Posterior cingulate gyrus (tissue), 11 donors: ENCODE results near the gene DBP.
"Not testable (repeated sequence)": the region's sequence is repeated elsewhere in the genome, so short reads cannot be mapped to it uniquely, and the experiment has no call there.

Experiments
- DNase-seq, 10 donors: peaks; one replicate each; pipeline versions ENCODE4 v3.0.0 to v3.0.0-alpha.2; 2020 to 2021; ENCODE audit warnings: mixed read lengths in 3 of 10
- intact Hi-C: fragments of 100-400 bp; cut with DNase I; formaldehyde crosslinking; loops from one replicate; pipeline ENCODE4 v1.15.1; 2023

The DBP gene, protein sequence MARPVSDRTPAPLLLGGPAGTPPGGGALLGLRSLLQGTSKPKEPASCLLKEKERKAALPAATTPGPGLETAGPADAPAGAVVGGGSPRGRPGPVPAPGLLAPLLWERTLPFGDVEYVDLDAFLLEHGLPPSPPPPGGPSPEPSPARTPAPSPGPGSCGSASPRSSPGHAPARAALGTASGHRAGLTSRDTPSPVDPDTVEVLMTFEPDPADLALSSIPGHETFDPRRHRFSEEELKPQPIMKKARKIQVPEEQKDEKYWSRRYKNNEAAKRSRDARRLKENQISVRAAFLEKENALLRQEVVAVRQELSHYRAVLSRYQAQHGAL

DNA sequence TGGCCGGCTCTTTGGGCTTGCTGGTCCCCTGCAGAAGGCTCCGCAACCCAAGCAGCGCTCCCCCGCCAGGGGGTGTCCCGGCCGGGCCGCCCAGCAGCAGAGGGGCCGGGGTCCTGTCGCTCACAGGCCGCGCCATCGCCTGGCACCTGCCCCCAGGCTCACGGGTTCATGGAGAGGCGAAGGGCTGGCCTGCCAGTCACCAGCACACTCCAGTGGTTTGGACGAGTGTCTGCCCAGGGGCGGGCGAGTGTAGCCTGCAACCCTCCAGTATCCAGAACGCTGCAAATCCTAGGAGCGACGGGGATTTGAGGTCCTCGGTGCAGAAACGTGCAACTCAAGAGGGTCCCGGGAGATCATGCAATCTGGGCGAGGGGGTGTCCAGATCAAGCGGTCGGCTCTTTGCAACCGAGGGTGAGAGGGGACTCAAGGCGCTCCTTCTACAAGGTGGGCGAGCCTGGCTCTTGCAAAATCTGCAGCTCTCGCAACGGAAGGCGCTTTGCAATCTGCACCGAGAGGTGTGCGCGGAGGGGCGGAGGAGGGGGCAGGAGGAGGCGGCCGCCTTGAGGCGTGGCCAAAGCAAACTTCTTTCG lies at the start of gene DBP:
Gene DBP, minus strand, starts transcription at position 521 of the 590 bp plus-strand sequence. Its CDS starts 385 bp downstream, at position 136.
- peak in 3 of 10 donors; percentile 46 to 93 (median 79) for DNase-seq

DNA sequence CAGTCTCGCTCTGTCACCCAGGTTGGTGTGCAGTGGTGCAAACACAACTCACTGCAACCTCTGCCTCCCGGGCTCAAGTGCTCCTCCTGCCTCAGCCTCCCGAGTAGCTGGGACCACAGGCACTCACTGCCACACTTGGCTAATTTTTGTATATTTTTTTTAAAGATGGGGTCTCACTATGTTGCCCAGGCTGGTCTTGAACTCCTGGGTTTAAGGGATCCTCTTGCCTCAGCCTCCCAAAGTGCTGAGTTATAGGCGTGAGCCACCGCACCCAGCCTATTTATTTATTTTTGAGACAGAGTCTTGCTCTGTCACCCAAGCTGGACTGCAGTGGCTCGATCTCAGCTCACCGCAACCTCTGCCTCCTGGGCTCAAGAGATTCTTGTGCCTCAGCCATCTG lies 49.5 kb upstream of the DBP start:
- DNase-seq, intact Hi-C loops: not testable (repeated sequence)

More for the DNA sequence above, at the start of gene DBP:
- intact Hi-C loops = no loop called here

DNA sequence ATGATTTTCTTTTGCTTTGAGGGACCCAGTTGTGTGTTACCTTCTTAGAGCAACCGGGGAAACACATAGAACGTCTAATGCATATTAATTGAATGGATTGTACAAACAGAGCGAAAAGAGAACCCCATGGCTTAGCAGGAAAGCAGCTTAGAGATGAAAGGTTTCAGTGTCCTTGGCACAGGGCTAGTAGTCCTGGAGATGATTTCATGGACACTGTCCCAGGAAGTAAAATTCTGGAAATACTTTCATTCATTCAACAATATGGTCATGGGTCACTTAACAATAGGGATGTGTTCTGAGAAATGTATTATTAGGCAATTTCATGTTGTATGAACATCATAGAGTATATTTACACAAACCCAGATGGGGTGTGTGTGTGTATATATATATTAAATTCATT lies 48.9 kb upstream of the DBP start:
- intact Hi-C loops = no loop called here
- no peak for DNase-seq

DNA sequence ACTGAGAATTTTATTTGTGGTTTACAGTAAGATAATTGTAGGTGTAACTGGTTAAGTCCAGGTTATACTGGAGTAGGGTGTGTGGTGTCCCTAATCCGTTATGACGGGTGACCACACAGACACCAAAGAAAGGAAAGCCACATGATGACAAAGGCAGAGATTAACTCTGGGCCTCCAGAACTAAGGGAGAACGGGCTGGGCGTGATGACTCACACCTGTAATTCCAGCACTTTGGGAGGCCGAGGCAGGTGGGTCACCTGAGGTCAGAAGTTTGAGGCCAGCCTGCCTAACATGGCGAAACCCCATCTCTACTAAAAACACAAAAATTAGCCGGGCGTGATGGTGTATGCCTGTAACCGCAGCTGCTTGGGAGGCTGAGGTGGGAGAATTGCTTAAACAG lies 48.4 kb upstream of the DBP start:
- intact Hi-C loops = no loop called here
- DNase-seq = no peak

DNA sequence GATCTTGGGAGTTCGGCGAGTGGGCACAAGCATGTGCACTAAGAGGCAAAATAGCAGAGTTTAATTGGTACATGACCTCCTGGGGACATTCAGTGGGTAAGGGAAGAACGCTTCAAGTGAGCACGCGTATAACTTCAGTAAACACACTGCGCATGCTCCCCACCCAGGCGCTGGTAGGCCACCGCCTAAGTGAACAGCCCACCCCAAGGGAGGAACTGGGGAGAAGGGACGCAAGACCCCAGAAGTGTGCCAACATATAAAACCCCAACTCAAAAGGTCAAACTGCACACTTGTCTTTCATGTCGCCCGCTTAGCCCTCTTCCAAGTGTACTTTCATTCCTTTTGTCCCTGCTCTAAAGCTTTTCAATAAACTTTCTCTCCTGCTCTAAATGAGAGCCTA lies 46.2 kb upstream of the DBP start:
- peak in 9 of 10 donors; percentile 45 to 93 (median 55) for DNase-seq
- intact Hi-C loops = no loop called here

DNA sequence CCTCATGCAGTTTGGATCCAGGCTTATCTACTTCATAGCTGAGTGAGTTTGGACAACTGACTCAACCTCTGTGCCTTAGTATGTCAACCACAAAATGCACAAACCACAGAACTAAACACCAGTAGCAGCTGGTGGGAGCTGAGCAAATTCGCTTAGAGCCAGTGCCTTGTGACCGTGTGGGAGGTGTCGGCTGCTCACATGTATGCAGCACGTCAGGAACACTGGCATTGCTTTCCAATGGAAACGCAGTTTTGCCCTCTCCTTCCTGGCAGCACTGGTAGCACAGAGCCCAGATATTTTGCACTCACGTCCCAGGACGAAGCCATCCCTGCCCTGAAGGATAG lies 43.9 kb upstream of the DBP start:
- peak in 9 of 10 donors; percentile 24 to 93 (median 68) for DNase-seq
- intact Hi-C loops = no loop called here

DNA sequence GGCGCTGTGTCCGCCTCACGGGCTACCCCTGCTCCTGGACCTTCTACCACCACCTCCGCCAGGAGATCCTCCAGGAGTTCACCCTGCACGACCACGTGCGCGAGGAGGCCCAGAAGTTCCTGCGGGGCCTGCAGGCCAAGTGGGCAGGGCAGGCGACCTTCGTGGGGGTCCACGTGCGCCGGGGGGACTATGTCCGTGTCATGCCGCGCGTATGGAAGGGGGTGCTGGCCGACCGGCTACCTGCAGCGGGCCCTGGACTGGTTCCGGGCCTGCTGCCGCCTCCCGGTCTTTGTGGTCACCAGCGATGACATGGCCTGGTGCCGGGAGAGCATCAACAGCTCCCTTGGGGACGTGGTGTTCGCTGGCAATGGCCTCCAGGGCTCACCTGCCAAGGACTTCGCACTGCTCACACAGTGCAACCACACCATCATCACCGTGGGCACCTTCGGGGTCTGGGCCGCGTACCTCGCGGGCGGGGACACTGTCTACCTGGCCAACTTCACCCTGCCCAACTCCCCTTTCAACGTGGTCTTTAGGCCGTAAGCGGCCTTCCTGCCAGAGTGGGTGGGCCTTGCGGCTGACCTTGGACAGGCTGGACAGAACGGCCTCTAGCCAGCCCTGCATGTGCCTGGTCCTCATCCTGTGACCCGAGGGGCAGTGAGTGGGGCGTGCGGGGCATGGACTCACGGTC lies 43.4 kb upstream of the DBP start:
- intact Hi-C loops = no loop called here
- DNase-seq = peak in 1 of 10 donors; percentile 69

DNA sequence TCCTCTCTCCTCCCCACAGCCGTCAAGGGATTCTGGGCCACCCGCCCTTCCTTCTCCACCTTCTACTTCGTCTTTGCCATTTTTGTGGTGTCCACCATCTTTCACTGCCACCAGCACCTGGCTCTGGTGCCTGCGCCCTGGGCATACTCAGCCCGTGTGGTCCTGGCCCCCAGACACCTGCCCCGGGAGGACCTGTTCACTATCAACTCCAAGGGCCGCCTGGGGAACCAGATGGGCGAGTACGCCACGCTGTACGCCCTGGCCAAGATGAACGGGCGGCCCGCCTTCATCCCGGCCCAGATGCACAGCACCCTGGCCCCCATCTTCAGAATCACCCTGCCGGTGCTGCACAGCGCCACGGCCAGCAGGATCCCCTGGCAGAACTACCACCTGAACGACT lies 42.8 kb upstream of the DBP start:
- DNase-seq = peak in 1 of 10 donors; percentile 38
- intact Hi-C loops = not testable (repeated sequence)

DNA sequence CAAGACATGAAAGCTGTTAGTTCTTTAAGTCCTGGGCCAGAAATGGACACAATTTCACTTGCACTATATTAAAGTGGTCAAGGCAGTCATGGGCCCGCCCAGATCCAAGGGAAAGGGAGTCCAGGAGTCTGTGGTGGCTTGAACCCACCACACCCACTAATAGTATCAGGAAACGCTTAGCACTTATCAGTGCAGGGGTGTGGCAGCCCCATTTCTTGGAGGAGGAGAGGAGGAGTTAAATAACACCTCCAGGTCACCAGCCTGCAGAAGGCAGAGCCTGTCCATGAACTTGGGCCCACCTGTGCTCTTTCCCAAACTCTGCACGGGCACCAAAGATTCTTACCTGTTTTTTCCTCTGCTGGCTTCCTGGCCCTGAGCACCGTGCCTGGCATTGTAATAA lies 41.0 kb upstream of the DBP start:
- DNase-seq = no peak
- intact Hi-C loops = loop anchor here (5.0 kb wide), 1 partner anchor 34 kb away; no protein-coding TSS in a partner anchor

DNA sequence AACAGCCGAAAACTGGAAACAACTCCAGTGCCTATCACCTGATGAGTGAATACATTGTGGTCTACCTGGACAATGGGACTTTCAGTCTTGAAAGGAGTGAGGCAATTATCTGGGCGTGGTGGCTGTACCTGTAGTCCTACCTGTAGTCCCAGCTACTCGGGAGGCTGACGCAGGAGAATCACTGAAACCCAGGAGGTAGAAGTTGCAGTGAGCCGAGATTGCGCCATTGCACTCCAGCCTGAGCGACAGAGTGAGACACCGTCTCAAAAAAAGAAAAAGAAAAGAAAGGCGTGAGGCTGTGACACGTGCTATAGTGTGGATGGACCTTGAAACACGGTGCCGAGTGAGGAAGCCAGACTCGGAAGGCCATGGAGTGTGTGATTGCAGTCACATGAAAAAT lies 39.7 kb upstream of the DBP start:
- DNase-seq = peak in 1 of 10 donors; percentile 27
- intact Hi-C loops = loop anchor here (5.0 kb wide), 1 partner anchor 35 kb away; no protein-coding TSS in a partner anchor

DNA sequence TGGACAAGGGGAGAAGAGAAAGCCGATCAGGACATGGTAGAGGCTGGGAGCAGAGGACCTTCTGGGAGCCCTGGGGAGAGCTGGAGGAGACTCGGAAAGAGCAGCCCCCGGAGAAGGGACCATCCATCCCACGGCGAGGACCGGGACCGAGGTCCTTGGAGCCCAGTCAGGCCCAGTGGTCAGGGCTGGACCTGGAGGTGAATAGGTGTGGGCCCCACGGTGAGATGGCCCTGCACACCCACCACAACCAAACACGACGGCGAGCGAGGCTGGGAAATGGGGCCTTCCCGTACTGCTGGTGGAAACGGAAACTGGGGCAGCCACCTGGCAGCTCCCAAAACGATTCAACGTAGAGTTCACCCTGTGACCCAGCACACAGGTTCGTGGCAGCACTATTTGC lies 39.3 kb upstream of the DBP start:
- no peak for DNase-seq
- intact Hi-C loops = loop anchor here (5.0 kb wide), 1 partner anchor 36 kb away; no protein-coding TSS in a partner anchor

DNA sequence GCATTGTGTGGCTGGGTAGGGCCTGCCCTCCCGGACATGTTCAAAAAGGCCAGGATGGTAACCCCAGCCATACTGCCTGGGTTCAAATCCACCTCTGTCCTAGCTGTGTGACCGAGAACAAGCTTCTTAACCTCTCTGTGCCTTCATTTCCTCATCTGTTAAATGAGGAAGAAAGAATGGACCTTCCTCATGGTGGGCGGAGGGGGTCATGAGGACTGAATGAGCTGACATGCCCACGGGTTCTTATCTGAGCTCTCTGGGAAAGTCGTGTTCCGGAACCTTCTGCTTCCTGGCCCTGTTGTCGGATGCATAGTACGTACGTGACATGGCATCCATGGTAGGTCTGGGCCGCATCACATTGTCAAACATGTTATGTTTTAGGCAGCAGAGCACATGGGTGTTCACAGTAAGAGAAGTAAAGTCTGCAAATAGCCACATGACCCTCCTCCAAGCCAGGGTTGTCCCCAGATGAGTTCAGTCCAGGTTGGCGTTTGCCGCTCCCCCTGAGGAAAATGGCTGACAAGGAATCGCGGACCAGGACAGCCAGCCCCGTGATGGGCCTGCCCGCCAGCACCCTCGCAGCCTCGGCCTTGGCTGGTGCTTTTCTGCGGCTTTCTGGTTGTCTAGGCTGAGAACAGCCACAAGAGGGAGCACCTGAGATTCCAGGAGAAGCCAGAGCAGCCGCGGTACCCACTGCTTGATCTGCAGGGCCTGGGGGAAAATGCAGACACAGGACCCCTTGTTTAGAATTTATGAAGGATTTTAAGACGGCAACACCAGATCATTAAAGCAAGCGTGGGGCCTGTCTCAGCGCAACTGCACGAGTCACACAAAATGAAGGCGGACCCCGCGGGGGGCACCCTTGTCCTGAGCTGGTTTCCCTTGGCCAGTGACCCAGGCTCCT lies 38.0 kb upstream of the DBP start:
- peak; percentile 75 to 97 (median 88) for DNase-seq
- intact Hi-C loops = loop anchor here (5.0 kb wide), 1 partner anchor 37 kb away; no protein-coding TSS in a partner anchor

DNA sequence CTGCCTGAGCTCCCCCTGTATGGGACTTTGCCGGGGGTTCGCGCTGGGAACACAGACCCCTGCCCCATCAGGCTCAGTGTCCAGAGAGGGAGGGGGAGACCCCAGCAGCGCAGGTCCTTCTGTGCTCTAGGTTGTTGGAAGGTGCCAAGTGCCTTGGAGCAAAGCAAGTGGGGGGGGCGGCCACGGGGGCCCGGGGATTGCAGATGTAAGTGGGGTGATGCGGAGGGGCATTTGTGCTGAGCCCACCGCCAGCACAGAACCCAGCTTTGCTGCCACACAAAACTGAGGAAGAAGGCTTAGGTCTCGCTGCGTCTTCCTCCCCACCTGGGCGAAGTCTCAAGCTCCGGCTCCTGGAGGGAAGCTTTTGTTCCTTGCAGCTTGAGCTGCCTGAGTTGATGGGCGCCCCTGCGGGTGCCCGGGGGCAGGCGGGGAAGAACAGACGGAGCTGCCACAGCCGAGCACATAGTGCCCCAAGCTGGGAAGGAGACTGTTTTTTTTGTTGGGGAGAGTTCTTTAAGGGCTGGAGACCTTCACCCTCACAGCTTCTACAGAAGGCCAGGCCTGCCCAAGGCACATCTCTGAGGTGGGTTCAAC lies 37.1 kb upstream of the DBP start:
- intact Hi-C loops = no loop called here
- DNase-seq = peak in 1 of 10 donors; percentile 64

DNA sequence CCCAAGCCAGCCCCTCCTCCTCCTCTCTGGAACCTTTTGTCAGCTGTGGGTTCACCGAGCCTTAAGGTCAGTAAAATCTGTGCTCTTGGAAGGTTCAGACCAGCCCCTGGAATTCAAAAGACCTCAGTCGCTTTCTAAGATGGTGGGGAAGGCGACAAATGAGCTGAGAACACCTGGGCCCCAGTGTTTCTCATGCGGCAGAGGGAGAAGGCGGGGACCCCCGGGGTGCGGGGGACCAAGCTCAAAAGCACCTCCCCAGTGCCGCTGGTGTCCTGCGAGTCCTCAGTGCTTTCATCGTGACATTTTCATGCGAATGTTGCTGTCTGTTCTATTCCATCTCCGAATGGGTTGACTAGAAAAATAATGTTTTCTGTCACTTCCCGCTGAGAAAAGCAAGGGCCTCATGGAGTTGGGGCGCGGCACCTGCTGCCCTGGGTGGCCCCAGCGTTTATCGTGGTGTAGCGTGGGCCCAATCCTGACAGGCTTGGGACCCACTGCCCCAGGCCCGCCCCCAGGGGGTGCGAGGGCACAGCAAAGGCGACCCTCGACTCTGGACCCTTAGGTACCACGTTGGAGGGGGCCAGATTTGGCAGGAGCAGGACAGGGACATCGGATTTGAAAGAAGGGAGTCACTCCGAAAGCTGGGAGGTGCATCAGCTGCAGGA lies 36.4 kb upstream of the DBP start:
- intact Hi-C loops = no loop called here

DNA sequence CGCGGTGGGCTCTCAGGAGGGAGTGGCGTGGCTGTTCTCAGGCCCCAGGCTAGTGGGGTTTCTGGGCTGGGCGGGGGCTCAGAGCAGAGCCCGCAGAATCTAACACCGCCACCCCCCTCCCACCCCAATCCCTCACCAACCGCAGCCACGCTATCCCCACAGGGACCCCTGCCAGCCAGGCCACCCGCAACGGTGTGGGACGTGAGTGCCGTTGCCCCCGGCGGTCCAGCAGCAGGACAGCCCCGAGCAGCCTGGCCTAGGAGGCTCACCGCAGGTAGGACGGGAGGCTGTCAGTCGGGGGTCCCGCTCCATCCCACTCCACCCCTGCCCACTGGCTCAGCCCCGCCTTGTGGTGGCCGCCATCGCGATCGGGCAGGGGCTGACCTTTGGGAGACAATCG lies 35.8 kb upstream of the DBP start, which contains the start of gene NTN5:
Gene NTN5, minus strand, starts transcription at position 24 of the 400 bp plus-strand sequence. CDS start 2,031 bp downstream, outside the sequence.
- intact Hi-C loops = no loop called here
- peak in 1 of 10 donors; percentile 70 for DNase-seq

More for the DNA sequence above, 36.4 kb upstream of the DBP start:
- peak in 1 of 10 donors; percentile 59 for DNase-seq

DNA sequence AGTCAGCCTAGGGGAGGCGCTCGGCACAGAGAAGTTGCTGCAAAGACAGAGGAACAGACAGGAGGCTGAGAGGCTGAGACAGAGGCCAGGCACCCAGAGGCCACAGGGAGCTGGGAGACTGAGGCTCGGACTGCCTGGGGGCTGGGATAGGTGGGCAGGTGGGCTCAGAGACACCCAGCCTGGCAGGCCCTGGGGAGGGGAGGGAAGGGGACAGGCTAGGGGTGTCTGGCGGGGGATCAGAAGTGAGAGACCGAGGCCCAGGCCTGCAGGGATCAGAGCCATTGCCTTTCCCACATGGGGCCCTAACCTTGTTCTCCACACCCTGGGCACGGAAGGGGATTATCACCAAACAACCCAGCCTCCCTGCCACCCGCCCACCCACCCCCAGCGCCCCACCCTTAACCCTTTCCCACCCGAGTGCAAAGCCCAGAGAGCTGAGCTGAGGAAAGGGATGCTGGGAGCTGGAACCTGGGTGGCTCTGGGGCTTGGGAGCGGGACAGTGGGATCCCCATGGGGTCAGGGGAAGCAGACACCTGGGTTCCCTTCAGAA lies 34.3 kb upstream of the DBP start:
- no peak for DNase-seq
- intact Hi-C loops = no loop called here

DNA sequence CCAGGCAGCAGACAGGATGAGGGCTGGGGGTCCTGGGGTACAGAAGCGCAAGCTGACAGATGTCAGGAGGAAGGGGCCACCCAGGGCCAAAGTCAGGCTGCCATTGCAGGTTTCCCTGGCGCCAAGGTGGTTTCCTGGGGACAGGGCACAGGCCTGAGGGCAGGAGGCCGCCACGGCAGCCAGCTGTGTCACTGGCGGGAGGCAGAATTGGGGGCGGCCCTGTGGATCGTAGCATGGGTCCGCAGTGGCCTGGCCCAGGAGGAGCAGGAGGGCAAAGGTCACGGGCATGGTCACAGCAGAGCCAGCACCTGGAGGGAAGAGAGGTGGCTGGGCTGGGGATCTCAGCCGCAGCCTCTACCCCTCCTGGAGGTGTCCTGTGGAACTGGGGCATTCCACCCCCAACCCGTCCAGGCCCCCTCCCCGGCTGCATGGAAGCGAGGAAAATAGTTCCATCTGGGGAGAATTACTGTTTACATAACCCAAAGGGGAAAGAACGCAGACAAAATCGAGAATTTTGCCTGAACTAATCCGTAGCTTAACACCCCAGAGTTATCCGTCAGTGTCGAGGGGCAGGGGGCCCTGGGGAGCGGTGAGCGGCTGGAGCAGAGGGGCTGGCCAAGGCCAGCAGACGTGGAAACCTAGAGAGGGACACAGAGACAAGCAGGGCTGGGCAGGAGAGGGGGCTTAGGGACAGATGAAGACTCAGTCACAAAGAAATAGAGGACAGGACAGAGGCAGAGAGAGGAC lies 33.7 kb upstream of the DBP start:
- intact Hi-C loops = no loop called here
- DNase-seq = no peak
